GM18499 (cell line): Measurements from ENCODE around the gene APBB1IP.
"Not testable (repeated sequence)": the region's sequence is repeated elsewhere in the genome, so short reads cannot be mapped to it uniquely, and the experiment has no call there.

Experiments used
- ATAC-seq: cut with Tn5 transposase; IDR thresholded peaks from one replicate; pipeline ENCODE4 v1.9.1; 2021; ENCODE audit warnings: moderate number of reproducible peaks; ENCODE audit not compliant: insufficient read depth, unreplicated experiment

Gene APBB1IP

GRCh38 chr10:26502986-26503385, 64.8 kb downstream of the APBB1IP start:
- ATAC-seq, result no peak

- ATAC-seq, result no peak
Observed at GRCh38 chr10:26503911-26504310, 65.8 kb downstream of the APBB1IP start.

GRCh38 chr10:26504429-26504828, 66.3 kb downstream of the APBB1IP start:
- ATAC-seq, result not testable (repeated sequence)

GRCh38 chr10:26505491-26505890, 67.3 kb downstream of the APBB1IP start:
- ATAC-seq, result no peak

- no peak for ATAC-seq
Observed at GRCh38 chr10:26506736-26507135, 68.6 kb downstream of the APBB1IP start.

- no peak for ATAC-seq
Observed at GRCh38 chr10:26507441-26507840, 69.3 kb downstream of the APBB1IP start.

- no peak for ATAC-seq
Observed at GRCh38 chr10:26508016-26508415, 69.9 kb downstream of the APBB1IP start.

- no peak for ATAC-seq
Observed at GRCh38 chr10:26509307-26509706, 71.2 kb downstream of the APBB1IP start.

- no peak for ATAC-seq
Observed at GRCh38 chr10:26513101-26513500, 75.0 kb downstream of the APBB1IP start.

GRCh38 chr10:26516540-26517101, 78.5 kb downstream of the APBB1IP start:
- no peak for ATAC-seq

GRCh38 chr10:26517141-26517867, 79.2 kb downstream of the APBB1IP start:
- no peak for ATAC-seq

GRCh38 chr10:26519803-26520202, 81.7 kb downstream of the APBB1IP start:
- ATAC-seq, result no peak

- no peak for ATAC-seq
Observed at GRCh38 chr10:26520575-26520974, 82.4 kb downstream of the APBB1IP start.

- no peak for ATAC-seq
Observed at GRCh38 chr10:26524161-26524896, 86.2 kb downstream of the APBB1IP start.

GRCh38 chr10:26525586-26525985, 87.4 kb downstream of the APBB1IP start:
- ATAC-seq, result no peak

- ATAC-seq, result no peak
Observed at GRCh38 chr10:26527018-26527417, 88.9 kb downstream of the APBB1IP start.

- ATAC-seq, result no peak
Observed at GRCh38 chr10:26528048-26528447, 89.9 kb downstream of the APBB1IP start.

GRCh38 chr10:26528715-26529393, 90.7 kb downstream of the APBB1IP start:
- ATAC-seq, result peak; percentile 80

- no peak for ATAC-seq
Observed at GRCh38 chr10:26534384-26534783, 96.2 kb downstream of the APBB1IP start.

- ATAC-seq, result no peak
Observed at GRCh38 chr10:26540601-26541000, 102.5 kb downstream of the APBB1IP start.
